ENCODE data around the gene GNG5.

DNA sequence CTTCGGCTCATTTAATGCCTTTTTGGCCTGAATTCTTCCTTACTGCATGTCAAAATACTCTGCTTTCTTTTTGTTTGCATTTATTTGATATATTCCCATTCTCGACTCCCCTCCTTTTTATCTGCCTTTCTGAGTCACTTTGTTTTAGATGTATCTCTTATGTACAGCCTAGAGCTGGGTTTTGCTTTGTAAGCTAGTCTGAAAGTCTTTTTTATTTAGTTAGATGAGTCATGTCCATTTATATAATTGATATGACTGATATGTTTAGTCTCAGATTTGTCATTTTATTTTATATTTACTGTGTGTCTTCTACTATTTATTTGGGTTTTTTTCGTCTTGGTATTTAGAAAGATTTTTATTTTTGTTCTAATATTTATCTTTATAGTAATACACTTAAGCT lies 33.6 kb upstream of the GNG5 start:
- TF ChIP-seq EZH2 (IDR thresholded peaks at IDR 0.05; ENCODE audit: low read depth, unreplicated experiment), result no peak
- TF ChIP-seq, protein P1, sequence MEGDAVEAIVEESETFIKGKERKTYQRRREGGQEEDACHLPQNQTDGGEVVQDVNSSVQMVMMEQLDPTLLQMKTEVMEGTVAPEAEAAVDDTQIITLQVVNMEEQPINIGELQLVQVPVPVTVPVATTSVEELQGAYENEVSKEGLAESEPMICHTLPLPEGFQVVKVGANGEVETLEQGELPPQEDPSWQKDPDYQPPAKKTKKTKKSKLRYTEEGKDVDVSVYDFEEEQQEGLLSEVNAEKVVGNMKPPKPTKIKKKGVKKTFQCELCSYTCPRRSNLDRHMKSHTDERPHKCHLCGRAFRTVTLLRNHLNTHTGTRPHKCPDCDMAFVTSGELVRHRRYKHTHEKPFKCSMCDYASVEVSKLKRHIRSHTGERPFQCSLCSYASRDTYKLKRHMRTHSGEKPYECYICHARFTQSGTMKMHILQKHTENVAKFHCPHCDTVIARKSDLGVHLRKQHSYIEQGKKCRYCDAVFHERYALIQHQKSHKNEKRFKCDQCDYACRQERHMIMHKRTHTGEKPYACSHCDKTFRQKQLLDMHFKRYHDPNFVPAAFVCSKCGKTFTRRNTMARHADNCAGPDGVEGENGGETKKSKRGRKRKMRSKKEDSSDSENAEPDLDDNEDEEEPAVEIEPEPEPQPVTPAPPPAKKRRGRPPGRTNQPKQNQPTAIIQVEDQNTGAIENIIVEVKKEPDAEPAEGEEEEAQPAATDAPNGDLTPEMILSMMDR (conservative IDR thresholded peaks at IDR 0.05; ENCODE audit: low read depth in 2 of 2), result no peak

Data from GM23338 (cell line).